G401.6 (cell line): ENCODE measurements around the gene EPHX1.

Experiments
- FAIRE-seq: peaks from 2 replicates; lab custom pipeline; 2012; peaks lifted over from hg19 to GRCh38; lab: Jason Lieb, UNC

The EPHX1 gene

GRCh38 chr1:225861834-225862580, 52.1 kb downstream of the EPHX1 start:
- no peak for FAIRE-seq

- no peak for FAIRE-seq
Observed at GRCh38 chr1:225862581-225862950, 52.6 kb downstream of the EPHX1 start.

- FAIRE-seq, result no peak
Observed at GRCh38 chr1:225863167-225863566, 53.2 kb downstream of the EPHX1 start.

- no peak for FAIRE-seq
Observed at GRCh38 chr1:225865514-225865913, 55.6 kb downstream of the EPHX1 start.

GRCh38 chr1:225866061-225866837, 56.3 kb downstream of the EPHX1 start:
- FAIRE-seq, result no peak

GRCh38 chr1:225866981-225867380, 57.1 kb downstream of the EPHX1 start:
- no peak for FAIRE-seq

- FAIRE-seq, result no peak
Observed at GRCh38 chr1:225868631-225869330, 58.9 kb downstream of the EPHX1 start.

GRCh38 chr1:225870911-225871310, 61.0 kb downstream of the EPHX1 start:
- FAIRE-seq, result no peak

- no peak for FAIRE-seq
Observed at GRCh38 chr1:225871359-225872074, 61.6 kb downstream of the EPHX1 start.

- FAIRE-seq, result no peak
Observed at GRCh38 chr1:225872075-225872430, 62.1 kb downstream of the EPHX1 start.

GRCh38 chr1:225873281-225873850, 63.4 kb downstream of the EPHX1 start:
- FAIRE-seq, result no peak

- no peak for FAIRE-seq
Observed at GRCh38 chr1:225874431-225874830, 64.5 kb downstream of the EPHX1 start.

- no peak for FAIRE-seq
Observed at GRCh38 chr1:225875044-225875815, 65.3 kb downstream of the EPHX1 start.

GRCh38 chr1:225876900-225877510, 67.1 kb downstream of the EPHX1 start:
- FAIRE-seq, result no peak

GRCh38 chr1:225877580-225877979, 67.7 kb downstream of the EPHX1 start:
- no peak for FAIRE-seq

GRCh38 chr1:225878282-225878681, 68.4 kb downstream of the EPHX1 start:
- FAIRE-seq, result no peak

- no peak for FAIRE-seq
Observed at GRCh38 chr1:225879521-225880221, 69.7 kb downstream of the EPHX1 start.

- no peak for FAIRE-seq
Observed at GRCh38 chr1:225880222-225880588, 70.3 kb downstream of the EPHX1 start.

- no peak for FAIRE-seq
Observed at GRCh38 chr1:225880636-225881035, 70.7 kb downstream of the EPHX1 start.
